K562 (cell line): Measurements from ENCODE around the gene ZNF177. TPM values are rescaled to one million over a fixed set of nuclear protein-coding genes. Genes with fewer than 3 reads are reported as not detected.
A peak's percentile ranks its signal among the peaks of the same experiment; 100 is the strongest.

Experiments
- CBX3 ChIP-seq, 2 experiments: IDR thresholded peaks; 1 replicate in 1 of 2; 2 replicates in 1 of 2; pipeline ENCODE4 v1.6.1; 2012; ENCODE audit warnings: inconsistent platforms in 2 of 2, low read length in 2 of 2, borderline replicate concordance in 1 of 2, control low read depth in 1 of 2
- CHD2 ChIP-seq: IDR thresholded peaks from 2 replicates; pipeline ENCODE4 v1.6.1; 2011; ENCODE audit warnings: low read depth, low read length
- DNMT1 ChIP-seq: fragments of 450-650 bp; IDR thresholded peaks from 2 replicates; pipeline ENCODE4 v1.6.1; 2016; ENCODE audit warnings: antibody characterized with exemption, mild to moderate bottlenecking
- FOS ChIP-seq: IDR thresholded peaks from 3 replicates; pipeline ENCODE4 v1.6.1; 2011; ENCODE audit not compliant: insufficient read length; ENCODE audit errors: extremely low read depth
- KAT7 ChIP-seq: sonication (generic); formaldehyde crosslinking; IDR thresholded peaks from 2 replicates; pipeline ENCODE4 v1.8.0; 2022; ENCODE audit warnings: missing genetic modification reagents, mild to moderate bottlenecking, borderline replicate concordance
- NUFIP1 ChIP-seq: fragments of 450-650 bp; IDR thresholded peaks from 2 replicates; pipeline ENCODE4 v1.6.1; 2018; ENCODE audit not compliant: partially characterized antibody
- POLR2A ChIP-seq: fragments of 450-650 bp; conservative IDR thresholded peaks from 2 replicates; pipeline ENCODE4 v1.6.1; 2016
- RBM25 ChIP-seq: fragments of 200-400 bp; formaldehyde crosslinking; IDR thresholded peaks from 2 replicates; pipeline ENCODE4 v1.6.1; 2018; ENCODE audit warnings: low read length, low read depth, moderate library complexity; ENCODE audit not compliant: severe bottlenecking
- RNF2 ChIP-seq: sonication (generic); IDR thresholded peaks from 2 replicates; pipeline ENCODE4 v1.6.1; 2016
- SETDB1 ChIP-seq: IDR thresholded peaks from one replicate; pipeline ENCODE4 v1.6.1; 2012; ENCODE audit warnings: low read length, control low read depth, inconsistent platforms
- SNRNP70 ChIP-seq: fragments of 200-400 bp; formaldehyde crosslinking; optimal IDR thresholded peaks from 2 replicates; pipeline ENCODE3; 2017; ENCODE audit warnings: low read depth, low read length
- U2AF1 ChIP-seq: fragments of 200-400 bp; formaldehyde crosslinking; optimal IDR thresholded peaks from 2 replicates; pipeline ENCODE3; 2017; ENCODE audit warnings: mild to moderate bottlenecking, low read depth, low read length, moderate library complexity
- polyA plus RNA-seq, 8 experiments: library from polyadenylated mRNA; depleted of rRNA in 4 of 8; stranded (reverse) in 5 of 8; unstranded in 3 of 8; fragments of >200 nt; fragmentation: Nextera tagmentation in 2 of 8; fragmentation: Illumina TruSeq in 1 of 8; extraction: Ambion mirVana in 2 of 8; extraction: Trizol in 1 of 8; gene quantifications; 2 replicates each; pipeline versions ENCODE4 v1.2.1 to v1.2.3, GENCODE V29; 2011 to 2014; ENCODE audit warnings: inconsistent platforms in 1 of 8, missing spikeins in 1 of 8
- total RNA-seq, 7 experiments: library from RNA; depleted of rRNA in 6 of 7; stranded (reverse); fragments of >200 nt in 6 of 7; fragmentation: Illumina TruSeq in 2 of 7; extraction: Trizol in 2 of 7; gene quantifications; 2 replicates each; pipeline versions ENCODE4 v1.2.1 to v1.2.3, GENCODE V29; 2011 to 2021; ENCODE audit warnings: low replicate concordance in 1 of 7
- TF ChIP-seq, protein P1 (sequence below): sonication (generic); formaldehyde crosslinking; IDR thresholded peaks from 2 replicates; pipeline ENCODE4 v1.4.0; 2020; ENCODE audit warnings: mild to moderate bottlenecking, missing genetic modification reagents
- TF ChIP-seq, protein P2 (sequence below), 2 experiments: fragments of 150-350 bp in 1 of 2; IDR thresholded peaks; 2 replicates each; pipeline ENCODE4 v1.6.1; 2012 to 2016; ENCODE audit warnings: low read depth in 2 of 2, low read length in 2 of 2, mild to moderate bottlenecking in 1 of 2, moderate library complexity in 1 of 2
- TF ChIP-seq, protein P3 (sequence below): fragments of 450-650 bp; IDR thresholded peaks from 2 replicates; pipeline ENCODE4 v1.6.1; 2018; ENCODE audit not compliant: partially characterized antibody
- TF ChIP-seq, protein P4 (sequence below): sonication (generic); IDR thresholded peaks from 2 replicates; pipeline ENCODE4 v1.6.1; 2016
- TF ChIP-seq, protein P5 (sequence below): fragments of 250-450 bp; sonication (Bioruptor Pico); IDR thresholded peaks from 2 replicates; pipeline ENCODE4 v1.8.0; 2022; ENCODE audit warnings: moderate library complexity, mild to moderate bottlenecking, inconsistent platforms

The ZNF177 gene
- total and polyA plus RNA-seq, 9 of the 15 experiments (the other 6 are each of a cell fraction or from before 2014, with no cell fraction given), result 0.25 to 1.8 (median 1.1) TPM

DNA sequence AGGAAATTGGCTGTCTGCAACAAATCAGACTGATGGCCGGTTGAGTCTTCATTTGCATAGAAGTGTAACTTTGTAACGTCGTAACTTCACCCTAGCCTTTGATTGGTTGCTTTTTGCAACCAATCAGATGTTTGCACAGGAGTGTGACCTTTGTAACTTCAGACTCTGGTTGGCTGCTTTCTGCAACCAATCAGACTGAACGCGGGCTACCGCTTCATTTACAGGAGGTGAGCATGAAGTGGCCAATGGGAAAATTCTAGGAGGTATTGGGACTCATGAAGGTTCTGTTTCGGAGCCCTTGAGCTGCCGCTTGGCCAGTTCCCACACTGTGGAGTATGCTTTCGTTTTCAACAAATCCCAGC, 39.3 kb upstream of the ZNF177 start (continued):
- TF ChIP-seq, protein P1, sequence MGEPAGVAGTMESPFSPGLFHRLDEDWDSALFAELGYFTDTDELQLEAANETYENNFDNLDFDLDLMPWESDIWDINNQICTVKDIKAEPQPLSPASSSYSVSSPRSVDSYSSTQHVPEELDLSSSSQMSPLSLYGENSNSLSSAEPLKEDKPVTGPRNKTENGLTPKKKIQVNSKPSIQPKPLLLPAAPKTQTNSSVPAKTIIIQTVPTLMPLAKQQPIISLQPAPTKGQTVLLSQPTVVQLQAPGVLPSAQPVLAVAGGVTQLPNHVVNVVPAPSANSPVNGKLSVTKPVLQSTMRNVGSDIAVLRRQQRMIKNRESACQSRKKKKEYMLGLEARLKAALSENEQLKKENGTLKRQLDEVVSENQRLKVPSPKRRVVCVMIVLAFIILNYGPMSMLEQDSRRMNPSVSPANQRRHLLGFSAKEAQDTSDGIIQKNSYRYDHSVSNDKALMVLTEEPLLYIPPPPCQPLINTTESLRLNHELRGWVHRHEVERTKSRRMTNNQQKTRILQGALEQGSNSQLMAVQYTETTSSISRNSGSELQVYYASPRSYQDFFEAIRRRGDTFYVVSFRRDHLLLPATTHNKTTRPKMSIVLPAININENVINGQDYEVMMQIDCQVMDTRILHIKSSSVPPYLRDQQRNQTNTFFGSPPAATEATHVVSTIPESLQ (CRISPR knock-in tag), result no peak
- TF ChIP-seq, protein P2, sequence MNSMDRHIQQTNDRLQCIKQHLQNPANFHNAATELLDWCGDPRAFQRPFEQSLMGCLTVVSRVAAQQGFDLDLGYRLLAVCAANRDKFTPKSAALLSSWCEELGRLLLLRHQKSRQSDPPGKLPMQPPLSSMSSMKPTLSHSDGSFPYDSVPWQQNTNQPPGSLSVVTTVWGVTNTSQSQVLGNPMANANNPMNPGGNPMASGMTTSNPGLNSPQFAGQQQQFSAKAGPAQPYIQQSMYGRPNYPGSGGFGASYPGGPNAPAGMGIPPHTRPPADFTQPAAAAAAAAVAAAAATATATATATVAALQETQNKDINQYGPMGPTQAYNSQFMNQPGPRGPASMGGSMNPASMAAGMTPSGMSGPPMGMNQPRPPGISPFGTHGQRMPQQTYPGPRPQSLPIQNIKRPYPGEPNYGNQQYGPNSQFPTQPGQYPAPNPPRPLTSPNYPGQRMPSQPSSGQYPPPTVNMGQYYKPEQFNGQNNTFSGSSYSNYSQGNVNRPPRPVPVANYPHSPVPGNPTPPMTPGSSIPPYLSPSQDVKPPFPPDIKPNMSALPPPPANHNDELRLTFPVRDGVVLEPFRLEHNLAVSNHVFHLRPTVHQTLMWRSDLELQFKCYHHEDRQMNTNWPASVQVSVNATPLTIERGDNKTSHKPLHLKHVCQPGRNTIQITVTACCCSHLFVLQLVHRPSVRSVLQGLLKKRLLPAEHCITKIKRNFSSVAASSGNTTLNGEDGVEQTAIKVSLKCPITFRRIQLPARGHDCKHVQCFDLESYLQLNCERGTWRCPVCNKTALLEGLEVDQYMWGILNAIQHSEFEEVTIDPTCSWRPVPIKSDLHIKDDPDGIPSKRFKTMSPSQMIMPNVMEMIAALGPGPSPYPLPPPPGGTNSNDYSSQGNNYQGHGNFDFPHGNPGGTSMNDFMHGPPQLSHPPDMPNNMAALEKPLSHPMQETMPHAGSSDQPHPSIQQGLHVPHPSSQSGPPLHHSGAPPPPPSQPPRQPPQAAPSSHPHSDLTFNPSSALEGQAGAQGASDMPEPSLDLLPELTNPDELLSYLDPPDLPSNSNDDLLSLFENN (IDR thresholded peaks at IDR 0.05; ENCODE audit: low read depth in 2 of 2, low read length in 2 of 2), result no peak
- TF ChIP-seq CBX3 (IDR thresholded peaks at IDR 0.05; ENCODE audit: borderline replicate concordance in 1 of 2, low read length in 2 of 2) (peak in 1 of 2 experiments; percentile 57; a peak in 1 of 3 replicates), U2AF1 (no peak), SETDB1 (no peak), RNF2 (no peak), SNRNP70 (no peak), NUFIP1 (peak; percentile 18), POLR2A (no peak), DNMT1 (no peak), RBM25 (peak; percentile 42), CHD2 (no peak), FOS (peak; percentile 43), KAT7 (CRISPR knock-in tag) (no peak)
- TF ChIP-seq, protein P3, sequence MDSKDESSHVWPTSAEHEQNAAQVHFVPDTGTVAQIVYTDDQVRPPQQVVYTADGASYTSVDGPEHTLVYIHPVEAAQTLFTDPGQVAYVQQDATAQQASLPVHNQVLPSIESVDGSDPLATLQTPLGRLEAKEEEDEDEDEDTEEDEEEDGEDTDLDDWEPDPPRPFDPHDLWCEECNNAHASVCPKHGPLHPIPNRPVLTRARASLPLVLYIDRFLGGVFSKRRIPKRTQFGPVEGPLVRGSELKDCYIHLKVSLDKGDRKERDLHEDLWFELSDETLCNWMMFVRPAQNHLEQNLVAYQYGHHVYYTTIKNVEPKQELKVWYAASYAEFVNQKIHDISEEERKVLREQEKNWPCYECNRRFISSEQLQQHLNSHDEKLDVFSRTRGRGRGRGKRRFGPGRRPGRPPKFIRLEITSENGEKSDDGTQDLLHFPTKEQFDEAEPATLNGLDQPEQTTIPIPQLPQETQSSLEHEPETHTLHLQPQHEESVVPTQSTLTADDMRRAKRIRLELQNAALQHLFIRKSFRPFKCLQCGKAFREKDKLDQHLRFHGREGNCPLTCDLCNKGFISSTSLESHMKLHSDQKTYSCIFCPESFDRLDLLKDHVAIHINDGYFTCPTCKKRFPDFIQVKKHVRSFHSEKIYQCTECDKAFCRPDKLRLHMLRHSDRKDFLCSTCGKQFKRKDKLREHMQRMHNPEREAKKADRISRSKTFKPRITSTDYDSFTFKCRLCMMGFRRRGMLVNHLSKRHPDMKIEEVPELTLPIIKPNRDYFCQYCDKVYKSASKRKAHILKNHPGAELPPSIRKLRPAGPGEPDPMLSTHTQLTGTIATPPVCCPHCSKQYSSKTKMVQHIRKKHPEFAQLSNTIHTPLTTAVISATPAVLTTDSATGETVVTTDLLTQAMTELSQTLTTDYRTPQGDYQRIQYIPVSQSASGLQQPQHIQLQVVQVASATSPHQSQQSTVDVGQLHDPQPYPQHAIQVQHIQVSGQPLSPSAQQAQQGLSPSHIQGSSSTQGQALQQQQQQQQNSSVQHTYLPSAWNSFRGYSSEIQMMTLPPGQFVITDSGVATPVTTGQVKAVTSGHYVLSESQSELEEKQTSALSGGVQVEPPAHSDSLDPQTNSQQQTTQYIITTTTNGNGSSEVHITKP, result peak; percentile 40
- TF ChIP-seq, protein P4, sequence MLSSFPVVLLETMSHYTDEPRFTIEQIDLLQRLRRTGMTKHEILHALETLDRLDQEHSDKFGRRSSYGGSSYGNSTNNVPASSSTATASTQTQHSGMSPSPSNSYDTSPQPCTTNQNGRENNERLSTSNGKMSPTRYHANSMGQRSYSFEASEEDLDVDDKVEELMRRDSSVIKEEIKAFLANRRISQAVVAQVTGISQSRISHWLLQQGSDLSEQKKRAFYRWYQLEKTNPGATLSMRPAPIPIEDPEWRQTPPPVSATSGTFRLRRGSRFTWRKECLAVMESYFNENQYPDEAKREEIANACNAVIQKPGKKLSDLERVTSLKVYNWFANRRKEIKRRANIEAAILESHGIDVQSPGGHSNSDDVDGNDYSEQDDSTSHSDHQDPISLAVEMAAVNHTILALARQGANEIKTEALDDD, result no peak
- TF ChIP-seq, protein P5, sequence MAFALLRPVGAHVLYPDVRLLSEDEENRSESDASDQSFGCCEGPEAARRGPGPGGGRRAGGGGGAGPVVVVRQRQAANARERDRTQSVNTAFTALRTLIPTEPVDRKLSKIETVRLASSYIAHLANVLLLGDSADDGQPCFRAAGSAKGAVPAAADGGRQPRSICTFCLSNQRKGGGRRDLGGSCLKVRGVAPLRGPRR (CRISPR knock-in tag), result no peak
